Measurements from ENCODE around the gene CEP135. TPM values are rescaled to one million over a fixed set of nuclear protein-coding genes. Genes with fewer than 3 reads are reported as not detected.
"Not testable (repeated sequence)": the region's sequence is repeated elsewhere in the genome, so short reads cannot be mapped to it uniquely, and the experiment has no call there.

The CEP135 gene
- total and polyA plus RNA-seq, 2 donors (not counting 3 experiments of a cell fraction or from before 2014, with no cell fraction given): 2.8 to 15.3 TPM

- ChIA-PET CTCF (interaction anchor here (0.6 to 2.1 kb wide), 4 partner anchors 11 to 62 kb away, joined by 3 to 9 read pairs (median 3); partner anchors contain the start of gene CEP135), POLR2A (no interaction called here)
- FAIRE-seq (no peak), DNase-seq (ENCODE audit: low read depth, low spot score) (no peak)
- BruUV-seq (replicated peaks): no TSS peak
- dilution Hi-C loops (cut with MboI; ENCODE audit: extremely low pct_ligation_motif_present, low sequenced_read_pairs) (no loop called here), intact Hi-C loops (cut with micrococcal nuclease) (no loop called here)
- Histone ChIP-seq H3K4me1 (ENCODE audit: control insufficient read depth, extremely low read depth, insufficient read depth, low read length) (no peaks in the 10 kb centered on the region), H4K20me1 (replicated peaks; ENCODE audit: control insufficient read depth, extremely low read depth, insufficient read depth, low read length) (no peaks in the 10 kb centered on the region), H2AFZ (ENCODE audit: low read depth, low read length) (no peak overlapping the region), H3K9me3 (replicated peaks; ENCODE audit: control insufficient read depth, insufficient read depth, low read length) (no peaks in the 10 kb centered on the region), H3K9me1 (replicated peaks; ENCODE audit: control insufficient read depth, extremely low read depth, insufficient read depth, low read length) (no peaks in the 10 kb centered on the region), H3K4me3 (replicated peaks in 1 of 3; ENCODE audit: insufficient read depth in 1 of 3, low read depth in 1 of 3, low read length in 3 of 3) (no peak overlapping the region), H3K4me2 (ENCODE audit: insufficient read depth, low read length) (no peak overlapping the region), H3K27me3 (ENCODE audit: control insufficient read depth in 2 of 2, insufficient read depth in 2 of 2, low read length in 2 of 2) (no peaks in the 10 kb centered on the region), H3K27ac (ENCODE audit: insufficient read depth, low read depth, low read length) (no peak overlapping the region), H3K36me3 (ENCODE audit: control insufficient read depth in 2 of 2, extremely low read depth in 1 of 2, insufficient read depth in 2 of 2, low read length in 2 of 2) (no peaks in the 10 kb centered on the region), H3K9ac (replicated peaks; ENCODE audit: extremely low read depth, insufficient read depth, low read length) (no peak overlapping the region), H3K79me2 (ENCODE audit: control insufficient read depth, insufficient read depth, low read length) (no peaks in the 10 kb centered on the region)
- no peak for TF ChIP-seq EZH2 (IDR thresholded peaks at IDR 0.05; ENCODE audit: borderline replicate concordance, low read depth, low read length, severe bottlenecking)
- no peak for TF ChIP-seq FOS (IDR thresholded peaks at IDR 0.05; ENCODE audit: borderline replicate concordance, insufficient read depth, low read length)
- no peak for TF ChIP-seq JUN (IDR thresholded peaks at IDR 0.05; ENCODE audit: borderline replicate concordance, insufficient read depth, insufficient read length, low read depth)
- TF ChIP-seq POLR2AphosphoS5 (IDR thresholded peaks at IDR 0.05; ENCODE audit: insufficient read depth, low read depth, low read length): no peak
These were observed 16.8 kb downstream of the CEP135 start for GRCh38 chr4:55965585-55965984.

- POLR2A ChIA-PET; BruUV-seq (replicated peaks); H3K27ac ChIP-seq (ENCODE audit: insufficient read depth, low read depth, low read length); H3K27me3 ChIP-seq (ENCODE audit: control insufficient read depth in 2 of 2, insufficient read depth in 2 of 2, low read length in 2 of 2); FAIRE-seq; H3K4me2 ChIP-seq (ENCODE audit: insufficient read depth, low read length); H4K20me1 ChIP-seq (replicated peaks; ENCODE audit: control insufficient read depth, extremely low read depth, insufficient read depth, low read length); H3K9me1 ChIP-seq (replicated peaks; ENCODE audit: control insufficient read depth, extremely low read depth, insufficient read depth, low read length); DNase-seq (ENCODE audit: low read depth, low spot score); H3K9me3 ChIP-seq (replicated peaks; ENCODE audit: control insufficient read depth, insufficient read depth, low read length); H3K79me2 ChIP-seq (ENCODE audit: control insufficient read depth, insufficient read depth, low read length); H3K4me3 ChIP-seq (replicated peaks in 1 of 3; ENCODE audit: insufficient read depth in 1 of 3, low read depth in 1 of 3, low read length in 3 of 3); dilution Hi-C loops (cut with MboI; ENCODE audit: extremely low pct_ligation_motif_present, low sequenced_read_pairs); H3K4me1 ChIP-seq (ENCODE audit: control insufficient read depth, extremely low read depth, insufficient read depth, low read length); H3K9ac ChIP-seq (replicated peaks; ENCODE audit: extremely low read depth, insufficient read depth, low read length); intact Hi-C loops (cut with micrococcal nuclease); H3K36me3 ChIP-seq (ENCODE audit: control insufficient read depth in 2 of 2, extremely low read depth in 1 of 2, insufficient read depth in 2 of 2, low read length in 2 of 2); H2AFZ ChIP-seq (ENCODE audit: low read depth, low read length): not testable (repeated sequence)
- CTCF ChIA-PET: interaction anchor here (0.9 to 2.1 kb wide), 2 partner anchors 10 to 18 kb away, joined by 3 to 9 read pairs; partner anchors contain the start of gene CEP135
These were observed 17.6 kb downstream of the CEP135 start for GRCh38 chr4:55966324-55966723.
